ENCODE measurements around the gene ZNF692. TPM values are rescaled to one million over a fixed set of nuclear protein-coding genes. Genes with fewer than 3 reads are reported as not detected.

ZNF692 gene
- total RNA-seq, 1 donor from 2014 or later = 80.1 TPM

GRCh38 chr1:248850124-248850523 lies 8.8 kb downstream of the ZNF692 start:
- H3K36me3 Mint-ChIP-seq = peaks cover 17% of the 10 kb centered on the region
- H3K9me3 Mint-ChIP-seq = no peaks in the 10 kb centered on the region
- H3K4me3 Mint-ChIP-seq = no peak overlapping the region
- TF ChIP-seq, protein P1, sequence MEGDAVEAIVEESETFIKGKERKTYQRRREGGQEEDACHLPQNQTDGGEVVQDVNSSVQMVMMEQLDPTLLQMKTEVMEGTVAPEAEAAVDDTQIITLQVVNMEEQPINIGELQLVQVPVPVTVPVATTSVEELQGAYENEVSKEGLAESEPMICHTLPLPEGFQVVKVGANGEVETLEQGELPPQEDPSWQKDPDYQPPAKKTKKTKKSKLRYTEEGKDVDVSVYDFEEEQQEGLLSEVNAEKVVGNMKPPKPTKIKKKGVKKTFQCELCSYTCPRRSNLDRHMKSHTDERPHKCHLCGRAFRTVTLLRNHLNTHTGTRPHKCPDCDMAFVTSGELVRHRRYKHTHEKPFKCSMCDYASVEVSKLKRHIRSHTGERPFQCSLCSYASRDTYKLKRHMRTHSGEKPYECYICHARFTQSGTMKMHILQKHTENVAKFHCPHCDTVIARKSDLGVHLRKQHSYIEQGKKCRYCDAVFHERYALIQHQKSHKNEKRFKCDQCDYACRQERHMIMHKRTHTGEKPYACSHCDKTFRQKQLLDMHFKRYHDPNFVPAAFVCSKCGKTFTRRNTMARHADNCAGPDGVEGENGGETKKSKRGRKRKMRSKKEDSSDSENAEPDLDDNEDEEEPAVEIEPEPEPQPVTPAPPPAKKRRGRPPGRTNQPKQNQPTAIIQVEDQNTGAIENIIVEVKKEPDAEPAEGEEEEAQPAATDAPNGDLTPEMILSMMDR (IDR thresholded peaks at IDR 0.05; ENCODE audit: unreplicated experiment) = no peak
- no peak overlapping the region for H3K27ac Mint-ChIP-seq
- no peak for DNase-seq (ENCODE audit: low spot score in 2 of 2, unreplicated experiment in 2 of 2)
- no peaks in the 10 kb centered on the region for H3K4me1 Mint-ChIP-seq
- H3K27me3 Mint-ChIP-seq (ENCODE audit: low read depth) = no peaks in the 10 kb centered on the region

GRCh38 chr1:248849637-248850036 lies 9.2 kb downstream of the ZNF692 start:
- no peak for DNase-seq (ENCODE audit: low spot score in 2 of 2, unreplicated experiment in 2 of 2)

DNA sequence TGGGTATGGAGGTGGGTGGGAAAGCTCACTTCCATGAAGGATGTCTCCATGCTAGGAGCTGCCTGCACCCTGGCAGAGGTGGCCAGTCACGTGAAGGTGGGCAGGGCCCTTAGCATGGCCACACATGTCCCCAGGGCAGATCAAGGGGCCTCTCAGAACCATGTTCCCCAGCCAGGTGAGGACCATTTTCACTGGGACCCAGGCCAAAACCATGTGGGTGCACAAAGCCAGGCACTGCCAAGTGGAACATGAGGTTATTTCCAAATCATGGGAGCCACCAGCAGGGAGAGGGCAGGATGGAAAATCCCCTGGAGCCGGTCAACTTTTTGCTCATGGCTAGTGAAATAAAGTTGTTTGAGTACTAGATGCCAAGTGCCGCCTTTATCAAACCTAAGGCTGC lies 9.7 kb downstream of the ZNF692 start:
- no peaks in the 10 kb centered on the region for H3K9me3 Mint-ChIP-seq
- no peak overlapping the region for H3K4me3 Mint-ChIP-seq
- H3K27me3 Mint-ChIP-seq (ENCODE audit: low read depth) = no peaks in the 10 kb centered on the region
- no peaks in the 10 kb centered on the region for H3K4me1 Mint-ChIP-seq
- DNase-seq (ENCODE audit: low spot score in 2 of 2, unreplicated experiment in 2 of 2) = no peak
- TF ChIP-seq, protein P1 (IDR thresholded peaks at IDR 0.05; ENCODE audit: unreplicated experiment) = no peak
- H3K36me3 Mint-ChIP-seq = peaks cover 16% of the 10 kb centered on the region
- H3K27ac Mint-ChIP-seq = no peak overlapping the region

More at GRCh38 chr1:248849637-248850036, 9.2 kb downstream of the ZNF692 start:
- Mint-ChIP-seq H3K27ac (no peak overlapping the region), H3K27me3 (ENCODE audit: low read depth) (no peaks in the 10 kb centered on the region), H3K4me3 (no peak overlapping the region), H3K9me3 (no peaks in the 10 kb centered on the region), H3K4me1 (no peaks in the 10 kb centered on the region), H3K36me3 (peaks cover 17% of the 10 kb centered on the region)
- TF ChIP-seq, protein P1 (IDR thresholded peaks at IDR 0.05; ENCODE audit: unreplicated experiment) = no peak

DNA sequence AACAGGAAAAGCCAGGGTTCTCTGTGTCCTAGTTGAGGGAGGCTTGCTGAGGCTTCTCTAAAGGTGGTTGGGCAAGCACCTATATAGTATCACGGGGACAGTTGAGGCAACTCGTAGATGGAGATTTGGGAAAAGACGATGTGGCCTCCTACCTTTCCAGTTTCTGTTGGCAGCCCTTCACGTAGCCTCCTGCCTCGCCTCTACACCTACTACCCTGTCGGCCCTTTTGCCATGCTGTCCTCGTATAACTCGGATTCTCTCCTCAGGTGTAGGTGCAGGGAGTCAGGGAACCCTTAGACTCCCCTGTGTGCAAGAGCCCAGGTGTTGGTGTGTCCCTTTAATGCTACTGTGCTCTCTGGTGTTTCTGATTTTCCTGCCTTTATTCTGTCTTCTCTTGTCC lies 10.3 kb downstream of the ZNF692 start:
- Mint-ChIP-seq H3K36me3 (peaks cover 15% of the 10 kb centered on the region), H3K4me1 (no peaks in the 10 kb centered on the region), H3K4me3 (no peak overlapping the region), H3K27me3 (ENCODE audit: low read depth) (no peaks in the 10 kb centered on the region), H3K27ac (no peak overlapping the region), H3K9me3 (no peaks in the 10 kb centered on the region)
- no peak for DNase-seq (ENCODE audit: low spot score in 2 of 2, unreplicated experiment in 2 of 2)
- TF ChIP-seq, protein P1 (IDR thresholded peaks at IDR 0.05; ENCODE audit: unreplicated experiment) = no peak

DNA sequence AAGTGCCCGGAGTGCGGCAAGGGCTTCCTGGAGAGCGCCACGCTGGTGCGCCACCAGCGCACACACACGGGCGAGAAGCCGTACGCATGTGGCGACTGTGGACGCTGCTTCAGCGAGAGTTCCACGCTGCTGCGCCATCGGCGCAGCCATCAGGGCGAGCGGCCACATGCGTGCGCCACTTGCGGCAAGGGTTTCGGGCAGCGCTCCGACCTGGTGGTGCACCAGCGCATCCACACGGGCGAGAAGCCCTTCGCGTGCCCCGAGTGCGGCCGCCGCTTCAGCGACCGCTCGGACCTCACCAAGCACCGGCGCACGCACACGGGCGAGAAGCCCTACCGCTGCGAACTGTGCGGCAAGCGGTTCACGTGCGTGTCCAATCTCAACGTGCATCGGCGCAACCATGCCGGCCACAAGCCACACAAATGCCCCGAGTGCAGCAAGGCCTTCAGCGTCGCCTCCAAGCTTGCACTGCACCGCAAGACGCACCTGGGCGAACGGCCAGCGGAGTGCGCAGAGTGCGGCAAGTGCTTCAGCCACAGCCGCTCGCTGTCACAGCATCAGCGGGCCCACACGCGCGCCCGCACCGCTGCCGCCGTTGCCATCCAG lies 10.8 kb downstream of the ZNF692 start:
- no peaks in the 10 kb centered on the region for H3K27me3 Mint-ChIP-seq (ENCODE audit: low read depth)
- H3K27ac Mint-ChIP-seq = no peak overlapping the region
- TF ChIP-seq, protein P1 (IDR thresholded peaks at IDR 0.05; ENCODE audit: unreplicated experiment) = no peak
- no peak overlapping the region for H3K4me3 Mint-ChIP-seq
- peaks cover 15% of the 10 kb centered on the region for H3K36me3 Mint-ChIP-seq
- no peaks in the 10 kb centered on the region for H3K9me3 Mint-ChIP-seq
- no peak for DNase-seq (ENCODE audit: low spot score in 2 of 2, unreplicated experiment in 2 of 2)
- H3K4me1 Mint-ChIP-seq = no peaks in the 10 kb centered on the region

All from mesothelial cell of epicardium (in vitro differentiated cells).